ENCODE data around the gene ABAT.

The ABAT gene

DNA sequence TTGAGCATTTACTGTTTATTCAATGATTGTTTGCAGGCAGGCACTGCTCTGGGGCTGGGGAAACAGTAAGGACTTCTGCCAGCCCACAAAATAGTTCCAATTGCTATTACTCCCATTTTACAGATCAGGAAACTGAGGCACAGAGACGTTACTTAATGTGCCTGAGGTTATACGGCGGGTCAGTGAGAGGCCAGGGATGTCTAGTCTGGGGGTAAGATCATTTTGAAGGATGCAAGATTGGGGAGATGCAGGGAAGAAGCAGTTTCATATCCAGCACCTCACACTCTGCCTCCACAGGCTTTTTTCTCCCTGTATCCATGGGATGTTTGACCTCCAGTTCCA is 46.5 kb downstream of the ABAT start:
- Histone ChIP-seq H3K4me2 (ENCODE audit: low read depth, low read length, poor library complexity, severe bottlenecking) (no peak overlapping the region), H4K20me1 (ENCODE audit: low read depth, low read length) (no peaks in the 10 kb centered on the region)
- TF ChIP-seq EZH2phosphoT487 (conservative IDR thresholded peaks at IDR 0.05; ENCODE audit: low read length), result no peak
- TF ChIP-seq, protein P1, sequence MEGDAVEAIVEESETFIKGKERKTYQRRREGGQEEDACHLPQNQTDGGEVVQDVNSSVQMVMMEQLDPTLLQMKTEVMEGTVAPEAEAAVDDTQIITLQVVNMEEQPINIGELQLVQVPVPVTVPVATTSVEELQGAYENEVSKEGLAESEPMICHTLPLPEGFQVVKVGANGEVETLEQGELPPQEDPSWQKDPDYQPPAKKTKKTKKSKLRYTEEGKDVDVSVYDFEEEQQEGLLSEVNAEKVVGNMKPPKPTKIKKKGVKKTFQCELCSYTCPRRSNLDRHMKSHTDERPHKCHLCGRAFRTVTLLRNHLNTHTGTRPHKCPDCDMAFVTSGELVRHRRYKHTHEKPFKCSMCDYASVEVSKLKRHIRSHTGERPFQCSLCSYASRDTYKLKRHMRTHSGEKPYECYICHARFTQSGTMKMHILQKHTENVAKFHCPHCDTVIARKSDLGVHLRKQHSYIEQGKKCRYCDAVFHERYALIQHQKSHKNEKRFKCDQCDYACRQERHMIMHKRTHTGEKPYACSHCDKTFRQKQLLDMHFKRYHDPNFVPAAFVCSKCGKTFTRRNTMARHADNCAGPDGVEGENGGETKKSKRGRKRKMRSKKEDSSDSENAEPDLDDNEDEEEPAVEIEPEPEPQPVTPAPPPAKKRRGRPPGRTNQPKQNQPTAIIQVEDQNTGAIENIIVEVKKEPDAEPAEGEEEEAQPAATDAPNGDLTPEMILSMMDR (IDR thresholded peaks at IDR 0.05; ENCODE audit: insufficient read depth, low read length, poor library complexity, severe bottlenecking), result no peak

DNA sequence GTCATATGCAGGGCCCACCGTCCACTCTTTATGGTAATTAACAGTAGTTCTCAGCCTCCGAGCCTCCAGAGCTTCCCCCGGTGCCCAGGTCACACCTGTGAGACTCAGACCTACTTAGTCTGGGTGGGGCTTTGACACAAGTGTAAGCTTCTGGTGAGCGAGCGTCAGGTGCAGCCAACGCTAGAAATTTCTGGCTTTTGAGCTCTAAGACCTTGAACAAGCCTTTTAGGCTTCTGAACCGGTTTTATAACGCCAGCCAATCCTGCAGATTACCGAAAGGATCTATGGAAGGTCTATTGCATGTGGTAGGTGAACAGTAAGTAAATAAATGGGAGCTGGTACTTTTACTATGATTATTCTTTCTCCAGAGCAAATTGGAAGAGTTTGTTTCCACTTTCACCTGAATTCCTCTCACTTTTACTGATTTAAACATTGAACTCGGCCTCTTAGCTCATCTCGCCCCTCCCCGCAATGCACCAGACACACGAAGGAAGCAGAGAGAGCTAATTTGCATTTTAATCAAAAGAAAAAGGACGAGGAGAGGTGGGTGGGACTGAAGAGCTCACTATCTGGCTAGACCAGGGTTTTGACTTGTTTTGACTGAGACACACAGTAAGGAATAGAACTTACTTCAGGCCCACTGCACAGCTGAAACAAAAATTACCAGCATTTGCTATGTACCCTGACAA is 47.1 kb downstream of the ABAT start:
- Histone ChIP-seq H3K4me3 (ENCODE audit: insufficient read depth, low read length, poor library complexity, severe bottlenecking) (no peak overlapping the region), H3F3A (ENCODE audit: insufficient read depth) (no peaks in the 10 kb centered on the region), H3K9me2 (replicated peaks; ENCODE audit: insufficient read depth, low read length) (no peaks in the 10 kb centered on the region), H3K27ac (ENCODE audit: low read depth, low read length) (no peak overlapping the region), H3K79me2 (ENCODE audit: insufficient read depth, low read length) (no peaks in the 10 kb centered on the region), H3K9ac (ENCODE audit: low read length) (no peak overlapping the region), H3K27me3 (ENCODE audit: low read length) (no peaks in the 10 kb centered on the region), H4K20me1 (ENCODE audit: low read depth, low read length) (no peaks in the 10 kb centered on the region), H2AFZ (ENCODE audit: low read depth, low read length, severe bottlenecking) (no peak overlapping the region), H3K9me3 (ENCODE audit: insufficient read depth, low read length) (peaks cover 8% of the 10 kb centered on the region; the same call in 1 of the 2 replicates), H3K4me2 (ENCODE audit: low read depth, low read length, poor library complexity, severe bottlenecking) (no peak overlapping the region), H3K36me3 (ENCODE audit: low read length) (no peaks in the 10 kb centered on the region)
- no peak for TF ChIP-seq EZH2phosphoT487 (conservative IDR thresholded peaks at IDR 0.05; ENCODE audit: low read length)
- TF ChIP-seq, protein P1 (IDR thresholded peaks at IDR 0.05; ENCODE audit: insufficient read depth, low read length, poor library complexity, severe bottlenecking), result no peak

More for the DNA sequence above, 46.5 kb downstream of the ABAT start:
- H3F3A ChIP-seq (ENCODE audit: insufficient read depth), result no peaks in the 10 kb centered on the region
- H3K4me3 ChIP-seq (ENCODE audit: insufficient read depth, low read length, poor library complexity, severe bottlenecking), result no peak overlapping the region
- H3K36me3 ChIP-seq (ENCODE audit: low read length), result no peaks in the 10 kb centered on the region
- peaks cover 8% of the 10 kb centered on the region; the same call in 1 of the 2 replicates for H3K9me3 ChIP-seq (ENCODE audit: insufficient read depth, low read length)
- H2AFZ ChIP-seq (ENCODE audit: low read depth, low read length, severe bottlenecking), result no peak overlapping the region
- no peaks in the 10 kb centered on the region for H3K27me3 ChIP-seq (ENCODE audit: low read length)
- no peaks in the 10 kb centered on the region for H3K9me2 ChIP-seq (replicated peaks; ENCODE audit: insufficient read depth, low read length)
- H3K9ac ChIP-seq (ENCODE audit: low read length), result no peak overlapping the region
- H3K27ac ChIP-seq (ENCODE audit: low read depth, low read length), result no peak overlapping the region
- no peaks in the 10 kb centered on the region for H3K79me2 ChIP-seq (ENCODE audit: insufficient read depth, low read length)

DNA sequence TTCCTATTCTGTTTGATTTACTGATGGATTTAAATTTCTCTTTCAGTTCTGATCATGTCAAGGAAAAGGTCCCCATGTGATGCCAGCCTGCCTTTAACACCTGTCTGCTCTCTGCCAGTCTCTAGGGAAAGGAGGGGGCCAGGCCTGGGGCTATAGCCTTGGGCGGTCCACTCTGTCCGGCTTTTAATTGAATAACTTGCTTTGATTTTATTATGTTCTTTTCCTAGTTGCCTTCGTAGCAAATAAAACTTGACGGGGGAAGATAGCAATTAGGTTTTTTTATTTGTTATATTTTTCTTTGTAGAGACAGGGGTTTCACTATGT is 47.6 kb downstream of the ABAT start:
- Histone ChIP-seq H3K36me3 (ENCODE audit: low read length) (no peaks in the 10 kb centered on the region), H3K27ac (ENCODE audit: low read depth, low read length) (no peak overlapping the region), H2AFZ (ENCODE audit: low read depth, low read length, severe bottlenecking) (no peak overlapping the region), H3K4me3 (ENCODE audit: insufficient read depth, low read length, poor library complexity, severe bottlenecking) (no peak overlapping the region), H3F3A (ENCODE audit: insufficient read depth) (no peaks in the 10 kb centered on the region), H3K9ac (ENCODE audit: low read length) (no peak overlapping the region), H3K4me2 (ENCODE audit: low read depth, low read length, poor library complexity, severe bottlenecking) (no peak overlapping the region), H4K20me1 (ENCODE audit: low read depth, low read length) (no peaks in the 10 kb centered on the region), H3K9me3 (ENCODE audit: insufficient read depth, low read length) (peaks cover 8% of the 10 kb centered on the region; the same call in 1 of the 2 replicates), H3K79me2 (ENCODE audit: insufficient read depth, low read length) (no peaks in the 10 kb centered on the region), H3K27me3 (ENCODE audit: low read length) (no peaks in the 10 kb centered on the region), H3K9me2 (replicated peaks; ENCODE audit: insufficient read depth, low read length) (no peaks in the 10 kb centered on the region)
- TF ChIP-seq, protein P1 (IDR thresholded peaks at IDR 0.05; ENCODE audit: insufficient read depth, low read length, poor library complexity, severe bottlenecking), result no peak
- TF ChIP-seq EZH2phosphoT487 (conservative IDR thresholded peaks at IDR 0.05; ENCODE audit: low read length), result no peak

All from SU-DHL-6 (cell line).